Measurements from ENCODE around the gene BRWD1.
A peak's percentile ranks its signal among the peaks of the same experiment; 100 is the strongest.

Gene BRWD1

GRCh38 chr21:39197448-39198233, 115.8 kb downstream of the BRWD1 start:
- no peak for DNase-seq (ENCODE audit: low spot score)

- DNase-seq (ENCODE audit: low spot score) = no peak
These were observed 116.6 kb downstream of the BRWD1 start for GRCh38 chr21:39196838-39197237.

GRCh38 chr21:39196310-39196709, 117.1 kb downstream of the BRWD1 start:
- no peak for DNase-seq (ENCODE audit: low spot score)

GRCh38 chr21:39193380-39193779, 120.1 kb downstream of the BRWD1 start:
- no peak for DNase-seq (ENCODE audit: low spot score)

- no peak for DNase-seq (ENCODE audit: low spot score)
These were observed 123.4 kb downstream of the BRWD1 start for GRCh38 chr21:39189857-39190604.

GRCh38 chr21:39188521-39189139, 124.8 kb downstream of the BRWD1 start:
- no peak for DNase-seq (ENCODE audit: low spot score)

- DNase-seq (ENCODE audit: low spot score) = no peak
These were observed 126.3 kb downstream of the BRWD1 start for GRCh38 chr21:39187141-39187540.

- no peak for DNase-seq (ENCODE audit: low spot score)
These were observed 126.8 kb downstream of the BRWD1 start for GRCh38 chr21:39186676-39187075.

- no peak for DNase-seq (ENCODE audit: low spot score)
These were observed 128.3 kb downstream of the BRWD1 start for GRCh38 chr21:39185157-39185556.

- peak; percentile 10 for DNase-seq (ENCODE audit: low spot score)
These were observed 129.1 kb downstream of the BRWD1 start for GRCh38 chr21:39184050-39184980.

GRCh38 chr21:39183272-39184049, 130.0 kb downstream of the BRWD1 start, which contains the start of gene PSMG1:
PSMG1 (minus strand) TSS chr21:39183451; CDS start chr21:39183385, 66 bp downstream.
- peak; percentile 95 for DNase-seq (ENCODE audit: low spot score)

- peak; percentile 13 for DNase-seq (ENCODE audit: low spot score)
These were observed 130.8 kb downstream of the BRWD1 start for GRCh38 chr21:39182484-39183271.

- DNase-seq (ENCODE audit: low spot score) = no peak
These were observed 131.4 kb downstream of the BRWD1 start for GRCh38 chr21:39182016-39182415.

GRCh38 chr21:39181205-39181818, 132.1 kb downstream of the BRWD1 start:
- no peak for DNase-seq (ENCODE audit: low spot score)

- DNase-seq (ENCODE audit: low spot score) = no peak
These were observed 132.9 kb downstream of the BRWD1 start for GRCh38 chr21:39180429-39181019.

GRCh38 chr21:39178421-39178820, 135.0 kb downstream of the BRWD1 start:
- DNase-seq (ENCODE audit: low spot score) = no peak

GRCh38 chr21:39176271-39176709, 137.1 kb downstream of the BRWD1 start:
- DNase-seq (ENCODE audit: low spot score) = no peak

- DNase-seq (ENCODE audit: low spot score) = no peak
These were observed 137.8 kb downstream of the BRWD1 start for GRCh38 chr21:39175665-39176064.

- DNase-seq (ENCODE audit: low spot score) = peak; percentile 25
These were observed 138.3 kb downstream of the BRWD1 start for GRCh38 chr21:39175154-39175553.
